ENCODE measurements around the gene KIF1C. TPM values are rescaled to one million over a fixed set of nuclear protein-coding genes. Genes with fewer than 3 reads are reported as not detected.

The KIF1C gene
- polyA plus RNA-seq, 3 donors, result 3.6 to 12.0 (median 3.9) TPM

DNA sequence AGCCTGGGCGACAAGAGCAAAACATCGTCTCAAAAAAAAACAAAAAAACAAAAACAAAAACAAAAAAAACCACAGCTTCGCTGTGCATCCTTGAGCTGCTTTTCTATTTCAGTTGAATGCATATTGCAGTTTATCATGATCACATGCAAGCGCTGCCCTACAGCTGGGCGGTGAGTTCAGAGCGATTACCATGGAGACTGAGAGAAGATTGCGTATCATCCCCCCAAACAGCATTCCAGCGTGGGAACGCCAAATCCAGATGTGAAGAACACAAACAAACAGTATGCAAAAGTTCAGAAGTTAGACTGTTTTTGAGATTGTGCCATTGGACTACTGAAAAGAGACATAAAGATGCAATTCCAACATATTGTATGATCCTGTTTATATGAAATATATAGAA is 52.5 kb downstream of the KIF1C start:
- Histone ChIP-seq H3K79me2 (ENCODE audit: insufficient read depth, low read length) (no peaks in the 10 kb centered on the region), H3K27me3 (ENCODE audit: control insufficient read depth in 2 of 2, insufficient read depth in 2 of 2, low read length in 2 of 2) (peaks cover 0 to 3% of the 10 kb centered on the region in 2 donors), H2AFZ (ENCODE audit: insufficient read depth, low read depth, low read length, poor library complexity, severe bottlenecking) (no peak overlapping the region), H3K36me3 (replicated peaks in 1 of 2; ENCODE audit: control insufficient read depth in 1 of 2, insufficient read depth in 2 of 2, low read length in 2 of 2) (no peaks in the 10 kb centered on the region), H3K4me2 (replicated peaks; ENCODE audit: extremely low read depth, low read length, poor library complexity, severe bottlenecking) (no peak overlapping the region), H3K9ac (ENCODE audit: insufficient read depth, low read length, poor library complexity, severe bottlenecking) (no peak overlapping the region), H3K9me3 (replicated peaks in 1 of 2; ENCODE audit: control insufficient read depth in 1 of 2, insufficient read depth in 1 of 2, low read length in 2 of 2) (no peaks in the 10 kb centered on the region), H3K4me1 (ENCODE audit: control insufficient read depth in 1 of 2, insufficient read depth in 2 of 2, low read length in 2 of 2) (no peaks in the 10 kb centered on the region), H4K20me1 (ENCODE audit: insufficient read depth, low read length) (no peaks in the 10 kb centered on the region), H3K27ac (ENCODE audit: low read depth in 1 of 2, low read length in 2 of 2) (no peak overlapping the region), H3K4me3 (replicated peaks in 1 of 3; ENCODE audit: low read depth in 2 of 3, low read length in 3 of 3) (no peak overlapping the region)
- no peaks in the 10 kb centered on the region for H3K4me1 Mint-ChIP-seq
- no peak overlapping the region for H3K27ac Mint-ChIP-seq
- TF ChIP-seq, protein P1, sequence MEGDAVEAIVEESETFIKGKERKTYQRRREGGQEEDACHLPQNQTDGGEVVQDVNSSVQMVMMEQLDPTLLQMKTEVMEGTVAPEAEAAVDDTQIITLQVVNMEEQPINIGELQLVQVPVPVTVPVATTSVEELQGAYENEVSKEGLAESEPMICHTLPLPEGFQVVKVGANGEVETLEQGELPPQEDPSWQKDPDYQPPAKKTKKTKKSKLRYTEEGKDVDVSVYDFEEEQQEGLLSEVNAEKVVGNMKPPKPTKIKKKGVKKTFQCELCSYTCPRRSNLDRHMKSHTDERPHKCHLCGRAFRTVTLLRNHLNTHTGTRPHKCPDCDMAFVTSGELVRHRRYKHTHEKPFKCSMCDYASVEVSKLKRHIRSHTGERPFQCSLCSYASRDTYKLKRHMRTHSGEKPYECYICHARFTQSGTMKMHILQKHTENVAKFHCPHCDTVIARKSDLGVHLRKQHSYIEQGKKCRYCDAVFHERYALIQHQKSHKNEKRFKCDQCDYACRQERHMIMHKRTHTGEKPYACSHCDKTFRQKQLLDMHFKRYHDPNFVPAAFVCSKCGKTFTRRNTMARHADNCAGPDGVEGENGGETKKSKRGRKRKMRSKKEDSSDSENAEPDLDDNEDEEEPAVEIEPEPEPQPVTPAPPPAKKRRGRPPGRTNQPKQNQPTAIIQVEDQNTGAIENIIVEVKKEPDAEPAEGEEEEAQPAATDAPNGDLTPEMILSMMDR (IDR thresholded peaks at IDR 0.05), result no peak
- no peaks in the 10 kb centered on the region for H3K36me3 Mint-ChIP-seq
- peaks cover 0 to 5% (median 2%) of the 10 kb centered on the region in 7 donors for H3K9me3 Mint-ChIP-seq
- intact Hi-C loops (cut with micrococcal nuclease), result no loop called here
- peaks cover 6 to 15% (median 6%) of the 10 kb centered on the region in 3 donors for H3K27me3 Mint-ChIP-seq (ENCODE audit: low read depth in 3 of 3)
- no peak overlapping the region for H3K4me3 Mint-ChIP-seq
- no peak for DNase-seq
- WGBS (ENCODE audit: insufficient coverage), result 87% methylated on average over 3 of the region's 9 CpGs

DNA sequence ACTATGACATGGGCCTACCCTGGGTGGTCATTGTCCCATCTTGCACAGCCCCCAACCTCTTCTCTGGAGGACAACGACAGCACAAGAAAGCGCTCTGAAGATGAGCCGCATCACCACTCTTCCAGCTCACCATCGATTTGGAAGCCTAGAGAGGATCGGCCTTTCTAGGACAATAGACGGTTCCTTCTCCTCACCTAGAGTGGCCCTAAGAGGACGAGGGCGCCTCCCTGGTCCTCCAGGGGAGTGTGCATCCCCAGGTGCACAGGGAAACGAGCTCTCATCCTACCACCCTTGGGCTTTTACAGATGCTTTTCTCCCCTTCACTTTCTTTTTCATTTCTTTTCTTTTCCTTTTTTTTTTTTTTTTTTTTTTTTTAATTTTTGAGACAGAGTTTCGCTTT is 57.8 kb downstream of the KIF1C start:
- TF ChIP-seq, protein P1 (IDR thresholded peaks at IDR 0.05), result no peak
- peaks cover 0 to 3% of the 10 kb centered on the region in 2 donors for H3K27me3 ChIP-seq (ENCODE audit: control insufficient read depth in 2 of 2, insufficient read depth in 2 of 2, low read length in 2 of 2)
- H3K36me3 ChIP-seq (replicated peaks in 1 of 2; ENCODE audit: control insufficient read depth in 1 of 2, insufficient read depth in 2 of 2, low read length in 2 of 2), result no peaks in the 10 kb centered on the region
- H3K9me3 ChIP-seq (replicated peaks in 1 of 2; ENCODE audit: control insufficient read depth in 1 of 2, insufficient read depth in 1 of 2, low read length in 2 of 2), result no peaks in the 10 kb centered on the region
- Mint-ChIP-seq H3K27me3 (ENCODE audit: low read depth in 3 of 3) (peaks cover 4 to 21% (median 17%) of the 10 kb centered on the region in 3 donors), H3K4me1 (no peaks in the 10 kb centered on the region), H3K4me3 (no peak overlapping the region), H3K9me3 (peaks cover 0 to 7% (median 0%) of the 10 kb centered on the region in 7 donors), H3K27ac (no peak overlapping the region), H3K36me3 (no peaks in the 10 kb centered on the region)
- 92% methylated on average over 6 of the region's 10 CpGs for WGBS (ENCODE audit: insufficient coverage)
- no peak for DNase-seq
- no peaks in the 10 kb centered on the region for H3K79me2 ChIP-seq (ENCODE audit: insufficient read depth, low read length)
- no peak overlapping the region for H3K4me2 ChIP-seq (replicated peaks; ENCODE audit: extremely low read depth, low read length, poor library complexity, severe bottlenecking)
- H4K20me1 ChIP-seq (ENCODE audit: insufficient read depth, low read length), result no peaks in the 10 kb centered on the region
- H3K27ac ChIP-seq (ENCODE audit: low read depth in 1 of 2, low read length in 2 of 2), result no peak overlapping the region
- H3K4me3 ChIP-seq (replicated peaks in 1 of 3; ENCODE audit: low read depth in 2 of 3, low read length in 3 of 3), result no peak overlapping the region
- no peaks in the 10 kb centered on the region for H3K4me1 ChIP-seq (ENCODE audit: control insufficient read depth in 1 of 2, insufficient read depth in 2 of 2, low read length in 2 of 2)
- no peak overlapping the region for H2AFZ ChIP-seq (ENCODE audit: insufficient read depth, low read depth, low read length, poor library complexity, severe bottlenecking)
- H3K9ac ChIP-seq (ENCODE audit: insufficient read depth, low read length, poor library complexity, severe bottlenecking), result no peak overlapping the region
- intact Hi-C loops (cut with micrococcal nuclease), result no loop called here
